ENCODE measurements around the gene MAP1LC3C.

MAP1LC3C gene

DNA sequence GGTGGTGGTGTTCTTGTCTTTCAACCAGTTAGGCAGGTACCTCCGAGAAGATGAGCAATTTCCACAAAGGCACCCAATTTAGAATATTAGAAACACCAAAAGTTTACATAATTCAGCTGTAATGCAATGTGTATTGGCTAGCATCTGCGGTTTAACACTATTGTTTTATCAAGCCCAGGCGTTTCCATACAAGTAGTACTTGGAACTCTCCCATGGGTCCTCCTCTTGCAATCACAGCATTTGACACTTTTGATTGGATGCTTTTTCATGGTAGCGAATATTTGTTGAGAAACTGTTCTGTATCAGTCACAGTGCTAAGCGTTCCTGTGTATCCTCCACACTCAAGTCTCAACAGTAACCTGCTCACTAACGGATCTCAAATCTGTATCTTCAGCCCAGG is 20.1 kb upstream of the MAP1LC3C start:
- TF ChIP-seq TAF1 (IDR thresholded peaks at IDR 0.05; ENCODE audit: low read depth): no peak
- no peak for TF ChIP-seq FOXM1 (IDR thresholded peaks at IDR 0.05; ENCODE audit: borderline replicate concordance, low read depth)
- TF ChIP-seq EP300 (IDR thresholded peaks at IDR 0.05; ENCODE audit: borderline replicate concordance): no peak
- no peak for TF ChIP-seq CREB1 (IDR thresholded peaks at IDR 0.05; ENCODE audit: low read depth)
- no peak for TF ChIP-seq TCF12 (IDR thresholded peaks at IDR 0.05; ENCODE audit: low read depth)
- TF ChIP-seq, protein P1, sequence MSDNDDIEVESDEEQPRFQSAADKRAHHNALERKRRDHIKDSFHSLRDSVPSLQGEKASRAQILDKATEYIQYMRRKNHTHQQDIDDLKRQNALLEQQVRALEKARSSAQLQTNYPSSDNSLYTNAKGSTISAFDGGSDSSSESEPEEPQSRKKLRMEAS (IDR thresholded peaks at IDR 0.05): no peak
- TF ChIP-seq, protein P2, sequence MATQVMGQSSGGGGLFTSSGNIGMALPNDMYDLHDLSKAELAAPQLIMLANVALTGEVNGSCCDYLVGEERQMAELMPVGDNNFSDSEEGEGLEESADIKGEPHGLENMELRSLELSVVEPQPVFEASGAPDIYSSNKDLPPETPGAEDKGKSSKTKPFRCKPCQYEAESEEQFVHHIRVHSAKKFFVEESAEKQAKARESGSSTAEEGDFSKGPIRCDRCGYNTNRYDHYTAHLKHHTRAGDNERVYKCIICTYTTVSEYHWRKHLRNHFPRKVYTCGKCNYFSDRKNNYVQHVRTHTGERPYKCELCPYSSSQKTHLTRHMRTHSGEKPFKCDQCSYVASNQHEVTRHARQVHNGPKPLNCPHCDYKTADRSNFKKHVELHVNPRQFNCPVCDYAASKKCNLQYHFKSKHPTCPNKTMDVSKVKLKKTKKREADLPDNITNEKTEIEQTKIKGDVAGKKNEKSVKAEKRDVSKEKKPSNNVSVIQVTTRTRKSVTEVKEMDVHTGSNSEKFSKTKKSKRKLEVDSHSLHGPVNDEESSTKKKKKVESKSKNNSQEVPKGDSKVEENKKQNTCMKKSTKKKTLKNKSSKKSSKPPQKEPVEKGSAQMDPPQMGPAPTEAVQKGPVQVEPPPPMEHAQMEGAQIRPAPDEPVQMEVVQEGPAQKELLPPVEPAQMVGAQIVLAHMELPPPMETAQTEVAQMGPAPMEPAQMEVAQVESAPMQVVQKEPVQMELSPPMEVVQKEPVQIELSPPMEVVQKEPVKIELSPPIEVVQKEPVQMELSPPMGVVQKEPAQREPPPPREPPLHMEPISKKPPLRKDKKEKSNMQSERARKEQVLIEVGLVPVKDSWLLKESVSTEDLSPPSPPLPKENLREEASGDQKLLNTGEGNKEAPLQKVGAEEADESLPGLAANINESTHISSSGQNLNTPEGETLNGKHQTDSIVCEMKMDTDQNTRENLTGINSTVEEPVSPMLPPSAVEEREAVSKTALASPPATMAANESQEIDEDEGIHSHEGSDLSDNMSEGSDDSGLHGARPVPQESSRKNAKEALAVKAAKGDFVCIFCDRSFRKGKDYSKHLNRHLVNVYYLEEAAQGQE (IDR thresholded peaks at IDR 0.05; ENCODE audit: low read depth): no peak
- no peak for TF ChIP-seq YY1 (IDR thresholded peaks at IDR 0.05; ENCODE audit: low read depth)
- TF ChIP-seq CEBPB (IDR thresholded peaks at IDR 0.05): no peak
- no peak for TF ChIP-seq ZBTB7A (IDR thresholded peaks at IDR 0.05; ENCODE audit: low read depth)
- no peak for TF ChIP-seq TEAD4 (IDR thresholded peaks at IDR 0.05)
- TF ChIP-seq, protein P3, sequence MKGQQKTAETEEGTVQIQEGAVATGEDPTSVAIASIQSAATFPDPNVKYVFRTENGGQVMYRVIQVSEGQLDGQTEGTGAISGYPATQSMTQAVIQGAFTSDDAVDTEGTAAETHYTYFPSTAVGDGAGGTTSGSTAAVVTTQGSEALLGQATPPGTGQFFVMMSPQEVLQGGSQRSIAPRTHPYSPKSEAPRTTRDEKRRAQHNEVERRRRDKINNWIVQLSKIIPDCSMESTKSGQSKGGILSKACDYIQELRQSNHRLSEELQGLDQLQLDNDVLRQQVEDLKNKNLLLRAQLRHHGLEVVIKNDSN (IDR thresholded peaks at IDR 0.05): no peak
- no peak for TF ChIP-seq EGR1 (IDR thresholded peaks at IDR 0.05)
- no peak for TF ChIP-seq NFIC (IDR thresholded peaks at IDR 0.05)
- TF ChIP-seq RAD21 (IDR thresholded peaks at IDR 0.05; ENCODE audit: low read depth): no peak

DNA sequence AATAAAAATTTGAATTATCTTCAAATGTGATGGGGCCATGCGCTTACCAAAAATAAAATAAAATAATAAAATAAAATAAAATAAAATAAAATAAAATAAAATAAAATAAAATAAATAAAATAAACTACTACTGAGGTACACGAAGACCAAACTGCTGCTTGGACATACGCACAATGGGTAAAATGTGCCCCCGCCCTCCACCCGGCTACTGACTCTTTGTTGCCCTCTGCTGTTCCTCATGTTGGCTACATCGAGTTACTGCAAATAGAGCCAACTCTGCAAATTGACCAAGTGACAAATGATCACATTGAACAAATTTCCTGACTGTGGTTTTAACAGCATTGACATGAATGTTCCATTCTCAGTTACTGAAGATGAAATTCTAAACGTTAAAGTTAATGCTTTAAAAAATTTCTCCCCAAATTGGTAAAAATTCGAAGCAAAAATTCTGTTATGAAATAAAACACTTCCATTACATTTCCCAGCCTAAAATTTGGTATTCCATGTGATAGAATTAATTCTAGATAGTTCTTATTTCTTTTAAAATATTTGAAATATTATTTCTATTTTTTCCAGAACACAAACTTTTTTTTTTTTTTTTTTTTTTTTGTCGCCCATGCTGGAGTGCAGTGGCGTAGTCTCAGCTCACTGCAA is 18.8 kb upstream of the MAP1LC3C start:
- TF ChIP-seq EP300 (IDR thresholded peaks at IDR 0.05; ENCODE audit: borderline replicate concordance): no peak
- peak; percentile 62 for TF ChIP-seq RAD21 (IDR thresholded peaks at IDR 0.05; ENCODE audit: low read depth)

DNA sequence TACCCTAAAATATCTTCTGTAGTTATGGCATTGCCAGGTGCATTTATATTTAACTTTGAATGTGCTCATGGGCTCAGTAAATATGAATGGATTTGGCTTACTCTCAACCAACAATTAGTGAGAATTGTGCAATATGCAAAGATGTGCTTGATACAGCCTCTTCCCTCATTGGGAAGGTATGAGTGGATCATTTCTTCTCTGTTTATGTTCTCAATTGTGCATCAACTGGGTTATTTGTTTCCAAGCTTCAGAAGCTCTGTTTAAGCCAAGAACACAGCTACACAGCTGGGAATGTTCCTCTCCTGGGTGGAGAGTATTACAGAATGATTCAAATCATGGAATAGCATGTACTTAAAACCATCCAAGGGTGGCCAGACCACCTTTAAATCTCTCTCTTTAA is 17.6 kb upstream of the MAP1LC3C start:
- TF ChIP-seq, protein P1 (IDR thresholded peaks at IDR 0.05): no peak
- TF ChIP-seq TEAD4 (IDR thresholded peaks at IDR 0.05): no peak
- no peak for TF ChIP-seq YY1 (IDR thresholded peaks at IDR 0.05; ENCODE audit: low read depth)
- no peak for TF ChIP-seq RAD21 (IDR thresholded peaks at IDR 0.05; ENCODE audit: low read depth)
- TF ChIP-seq ZBTB7A (IDR thresholded peaks at IDR 0.05; ENCODE audit: low read depth): no peak
- no peak for TF ChIP-seq TAF1 (IDR thresholded peaks at IDR 0.05; ENCODE audit: low read depth)
- TF ChIP-seq NFIC (IDR thresholded peaks at IDR 0.05): no peak
- TF ChIP-seq EGR1 (IDR thresholded peaks at IDR 0.05): no peak
- TF ChIP-seq, protein P3 (IDR thresholded peaks at IDR 0.05): no peak
- no peak for TF ChIP-seq EP300 (IDR thresholded peaks at IDR 0.05; ENCODE audit: borderline replicate concordance)
- no peak for TF ChIP-seq CREB1 (IDR thresholded peaks at IDR 0.05; ENCODE audit: low read depth)
- TF ChIP-seq, protein P2 (IDR thresholded peaks at IDR 0.05; ENCODE audit: low read depth): no peak
- no peak for TF ChIP-seq FOXM1 (IDR thresholded peaks at IDR 0.05; ENCODE audit: borderline replicate concordance, low read depth)
- TF ChIP-seq TCF12 (IDR thresholded peaks at IDR 0.05; ENCODE audit: low read depth): no peak
- TF ChIP-seq CEBPB (IDR thresholded peaks at IDR 0.05): no peak

DNA sequence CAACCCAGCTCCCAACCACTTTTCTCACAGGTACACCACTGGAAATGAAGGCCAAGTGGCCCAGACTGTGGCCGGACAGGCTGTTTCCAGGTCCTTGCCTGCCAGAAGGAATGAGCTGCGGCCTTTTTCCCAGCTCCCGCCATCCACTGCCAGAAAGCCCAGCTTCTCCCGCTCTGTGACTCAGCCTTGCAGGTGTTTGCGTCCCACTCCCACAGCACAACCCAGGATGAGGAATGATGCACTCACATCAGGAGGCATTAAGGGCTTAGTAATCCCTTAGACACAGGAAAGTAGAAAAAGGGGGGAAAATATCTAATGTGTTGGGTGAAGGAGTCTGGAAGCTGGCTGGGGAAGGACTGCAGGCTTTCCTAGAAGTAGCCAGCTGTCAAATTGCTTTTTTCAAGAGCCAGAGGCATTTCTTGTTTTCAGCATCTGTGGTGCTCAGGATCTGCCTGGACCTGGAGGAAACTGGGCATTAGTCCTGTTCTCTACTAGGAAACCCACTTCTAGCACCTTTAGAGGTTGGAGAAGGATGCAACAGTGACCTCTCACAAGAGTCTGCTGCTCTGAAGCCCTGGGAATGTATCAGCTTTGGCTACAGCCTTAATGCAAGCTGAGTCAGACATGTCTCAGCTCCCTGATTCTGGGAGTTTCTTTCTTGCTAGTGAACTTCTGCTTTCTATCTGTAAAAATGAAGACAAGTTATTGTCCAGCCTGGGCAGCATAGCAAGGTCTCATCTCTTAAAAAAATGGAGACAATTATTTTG is 13.2 kb upstream of the MAP1LC3C start:
- no peak for TF ChIP-seq RAD21 (IDR thresholded peaks at IDR 0.05; ENCODE audit: low read depth)
- TF ChIP-seq, protein P3 (IDR thresholded peaks at IDR 0.05): no peak
- no peak for TF ChIP-seq CEBPB (IDR thresholded peaks at IDR 0.05)
- TF ChIP-seq, protein P2 (IDR thresholded peaks at IDR 0.05; ENCODE audit: low read depth): no peak
- TF ChIP-seq ZBTB7A (IDR thresholded peaks at IDR 0.05; ENCODE audit: low read depth): no peak
- no peak for TF ChIP-seq TCF12 (IDR thresholded peaks at IDR 0.05; ENCODE audit: low read depth)
- no peak for TF ChIP-seq YY1 (IDR thresholded peaks at IDR 0.05; ENCODE audit: low read depth)
- TF ChIP-seq TAF1 (IDR thresholded peaks at IDR 0.05; ENCODE audit: low read depth): no peak
- TF ChIP-seq NFIC (IDR thresholded peaks at IDR 0.05): no peak
